NCI-H510A treated with DMSO at 0.1 percent for 48 hours (cell line): ENCODE data around the gene EVI5L.

Source experiments
- DNase-seq: peaks from one replicate; lab custom pipeline; 2025; lab: John Stamatoyannopoulos, UW

Gene EVI5L

GRCh38 chr19:7817801-7818200 lies 12.2 kb upstream of the EVI5L start:
- no peak for DNase-seq

- DNase-seq, result no peak
These were observed 11.2 kb upstream of the EVI5L start for GRCh38 chr19:7818806-7819205.

- no peak for DNase-seq
These were observed 10.7 kb upstream of the EVI5L start for GRCh38 chr19:7819337-7819736.

DNA sequence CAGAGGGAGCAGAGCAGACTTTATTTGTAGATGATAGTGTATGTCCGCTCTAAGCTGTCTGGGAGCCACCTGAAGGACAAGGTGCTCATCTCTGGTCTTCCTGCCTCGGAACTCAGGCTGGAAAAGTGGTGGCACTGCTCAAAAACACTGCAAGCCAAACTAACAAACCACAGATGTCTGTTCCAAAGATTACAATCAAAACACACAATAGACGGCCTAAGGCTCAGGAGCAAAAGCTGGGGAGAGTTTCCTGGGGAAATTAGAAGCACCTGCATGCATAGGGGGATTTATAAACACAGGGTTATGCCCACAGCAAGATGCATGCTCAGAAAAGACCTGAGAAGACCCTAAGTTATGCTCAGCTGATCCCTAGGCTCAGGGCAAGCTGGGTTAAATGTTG lies 9.4 kb upstream of the EVI5L start:
- DNase-seq, result no peak

- DNase-seq, result no peak
These were observed 7.0 kb upstream of the EVI5L start for GRCh38 chr19:7822910-7823515.

GRCh38 chr19:7823686-7824301 lies 6.2 kb upstream of the EVI5L start:
- DNase-seq, result no peak

- DNase-seq, result no peak
These were observed 875 bp upstream of the EVI5L start for GRCh38 chr19:7829166-7829520.

- no peak for DNase-seq
These were observed 304 bp downstream of the EVI5L start for GRCh38 chr19:7830272-7830771.

DNA sequence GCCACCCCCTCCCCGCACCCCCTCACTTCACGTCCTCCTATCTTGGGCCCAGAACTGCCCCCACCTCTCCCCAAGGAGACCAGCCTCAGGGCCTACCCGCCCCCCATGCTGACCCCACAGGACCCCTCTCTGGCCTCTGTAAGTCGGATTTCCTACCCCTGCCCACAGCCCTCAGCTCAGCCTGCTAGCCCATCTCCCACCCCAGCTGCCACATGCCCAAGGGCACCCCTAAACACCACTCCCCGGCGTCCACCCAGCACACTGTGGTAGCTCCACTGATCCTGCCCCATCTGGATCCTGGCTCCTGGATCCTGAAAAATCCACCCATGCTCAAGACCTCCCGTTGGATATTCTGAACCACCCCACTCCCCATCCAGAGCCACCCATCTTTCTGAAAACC lies 805 bp downstream of the EVI5L start:
- no peak for DNase-seq

DNA sequence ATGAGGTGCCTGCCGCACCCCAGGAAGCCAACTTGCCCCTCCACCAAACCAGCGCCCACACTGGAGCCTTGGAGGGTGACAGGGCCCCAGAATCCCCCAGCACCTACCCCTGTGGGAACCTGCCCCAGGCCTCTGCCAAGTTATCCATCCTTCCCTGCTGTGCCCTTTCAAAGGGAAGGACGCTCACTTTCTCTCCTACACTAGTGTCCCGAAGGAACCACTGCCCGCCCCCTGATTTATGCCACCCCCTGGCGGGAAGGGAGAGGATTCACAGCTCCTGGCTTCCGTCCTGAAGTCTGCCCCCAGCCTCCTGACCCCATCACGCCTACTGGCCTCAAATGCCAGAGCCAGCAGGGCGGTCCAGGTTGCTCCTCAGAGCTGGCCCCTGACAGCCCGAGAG lies 1.4 kb downstream of the EVI5L start:
- DNase-seq, result no peak

DNA sequence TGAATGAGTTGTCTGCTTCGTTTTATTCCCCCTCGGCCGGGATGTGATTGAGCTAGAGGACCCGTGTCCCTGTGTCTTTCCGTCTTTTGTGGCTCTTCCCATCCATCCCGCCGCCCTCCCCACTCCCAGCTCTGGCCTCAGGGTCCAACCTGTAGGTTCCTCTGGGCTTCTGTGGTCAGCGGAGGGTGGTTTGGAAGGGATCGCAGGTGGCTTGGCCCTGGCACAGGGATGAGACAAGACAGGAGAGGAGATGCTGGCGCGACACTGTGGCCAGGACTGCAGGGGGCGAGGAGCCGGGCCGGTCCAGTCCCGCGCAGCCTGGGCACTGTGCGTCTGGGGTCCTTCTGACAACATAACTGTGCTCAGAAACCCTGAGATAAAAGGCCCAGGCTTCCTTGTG lies 2.0 kb downstream of the EVI5L start:
- no peak for DNase-seq

- DNase-seq, result no peak
These were observed 2.8 kb downstream of the EVI5L start for GRCh38 chr19:7832781-7833180.

- DNase-seq, result no peak
These were observed 3.4 kb downstream of the EVI5L start for GRCh38 chr19:7833225-7834099.

GRCh38 chr19:7839476-7839875 lies 9.5 kb downstream of the EVI5L start:
- no peak for DNase-seq

GRCh38 chr19:7840629-7841028 lies 10.6 kb downstream of the EVI5L start:
- no peak for DNase-seq

DNA sequence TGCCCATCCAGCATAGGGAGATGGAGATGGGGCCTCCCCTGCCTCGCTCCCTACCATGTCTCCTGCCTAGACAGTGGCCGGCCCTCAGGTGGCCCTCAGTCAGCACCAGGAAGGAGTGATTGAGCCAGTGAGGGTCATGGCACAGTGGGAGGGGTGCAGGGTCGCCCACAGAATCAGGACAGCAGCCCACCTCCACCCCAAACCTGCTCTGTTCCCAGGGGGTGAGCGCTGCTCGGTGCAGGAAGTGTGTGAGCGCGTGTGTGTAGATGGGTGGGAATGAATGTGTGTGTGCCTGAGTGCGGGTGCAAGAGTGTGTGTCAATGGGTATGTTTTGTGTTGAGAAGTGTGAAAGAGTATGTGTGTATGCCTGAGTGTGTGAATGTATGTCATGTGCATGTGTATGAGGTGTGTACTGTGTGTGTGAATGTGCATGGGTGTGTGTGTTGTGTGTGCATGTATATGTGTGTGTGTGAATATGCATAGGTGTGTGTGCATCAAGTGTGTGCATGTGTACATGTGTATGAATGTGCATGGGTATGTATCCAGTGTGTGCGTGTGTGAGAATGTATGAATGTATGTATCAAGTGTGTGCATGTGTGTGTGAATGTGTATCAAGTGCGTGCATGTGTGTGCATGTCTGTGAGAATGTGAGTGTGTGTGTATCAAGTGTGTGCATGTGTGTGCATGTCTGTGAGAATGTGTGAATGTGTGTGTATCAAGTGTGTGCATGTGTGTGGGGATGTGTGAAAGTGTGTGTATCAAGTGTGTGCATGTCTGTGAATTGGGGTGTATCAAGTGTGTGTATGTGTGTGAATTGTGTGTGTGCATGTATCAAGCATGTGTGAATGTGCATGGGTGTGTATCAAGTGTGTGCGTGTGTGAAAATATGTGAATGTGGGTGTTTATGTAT lies 12.0 kb downstream of the EVI5L start:
- no peak for DNase-seq

DNA sequence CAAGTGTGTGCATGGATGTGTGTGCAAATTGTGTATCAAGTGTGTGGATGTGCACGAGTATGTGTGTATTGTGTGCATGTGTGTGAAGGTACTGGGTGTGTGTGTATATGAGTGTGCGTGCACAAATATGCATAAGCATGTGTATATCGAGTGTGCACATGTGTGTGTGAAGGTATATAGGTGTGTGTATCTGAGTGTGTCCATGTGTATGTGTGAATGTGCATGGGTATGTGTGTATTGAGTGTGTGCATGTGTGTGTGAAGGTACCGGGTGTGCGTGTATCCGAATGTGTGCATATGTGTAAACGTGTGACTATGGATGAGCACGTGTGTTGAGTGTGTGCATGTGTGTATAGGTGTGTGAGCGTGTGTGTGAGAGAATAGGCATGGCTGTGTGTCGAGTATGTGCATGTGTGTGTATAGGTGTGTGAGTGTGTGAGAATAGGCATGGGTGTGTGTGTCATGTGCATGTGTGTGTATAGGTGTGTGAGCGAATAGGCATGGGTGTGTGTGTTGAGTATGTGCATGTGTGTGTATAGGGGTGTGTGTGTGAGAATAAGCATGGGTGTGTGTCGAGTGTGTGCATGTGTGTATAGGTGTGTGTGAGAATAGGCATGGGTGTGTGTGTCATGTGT lies 12.8 kb downstream of the EVI5L start:
- no peak for DNase-seq

GRCh38 chr19:7843521-7843920 lies 13.5 kb downstream of the EVI5L start:
- no peak for DNase-seq

GRCh38 chr19:7844405-7844804 lies 14.4 kb downstream of the EVI5L start:
- no peak for DNase-seq

DNA sequence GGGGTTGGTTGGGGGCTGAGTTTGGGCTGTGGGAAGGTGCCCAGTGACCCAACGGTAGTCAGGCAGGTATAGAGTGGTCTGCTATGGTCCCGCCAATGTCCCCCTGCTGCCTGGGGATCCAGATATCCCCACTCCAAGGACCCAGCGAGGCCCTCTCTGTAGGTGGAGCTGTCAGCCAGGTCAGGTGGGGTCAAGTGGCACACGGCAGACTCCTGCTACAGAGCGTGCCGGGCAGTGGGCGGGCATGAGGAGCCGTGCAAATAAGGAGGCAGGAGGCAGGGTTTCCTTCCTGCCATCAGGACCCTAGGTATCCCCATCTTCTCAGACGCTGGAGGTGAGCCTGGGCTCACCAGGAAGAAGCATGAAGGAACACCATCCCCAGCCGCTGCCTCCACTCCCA lies 14.9 kb downstream of the EVI5L start:
- DNase-seq, result no peak

- DNase-seq, result no peak
These were observed 15.6 kb downstream of the EVI5L start for GRCh38 chr19:7845390-7846154.
